NCI-H774 (cell line): ENCODE data around the gene KRTAP25-1.

Source experiments
- DNase-seq: peaks from one replicate; lab custom pipeline; 2025; lab: John Stamatoyannopoulos, UW

Gene KRTAP25-1

GRCh38 chr21:30289215-30289614 is at the start of gene KRTAP25-1:
Gene KRTAP25-1, minus strand, starts transcription at chr21:30289514. Its CDS starts 24 bp downstream, at chr21:30289490.
- no peak for DNase-seq

GRCh38 chr21:30338717-30339116 is 49.4 kb upstream of the KRTAP25-1 start:
- DNase-seq: no peak

- no peak for DNase-seq
These were observed 48.5 kb upstream of the KRTAP25-1 start for GRCh38 chr21:30337772-30338171.

GRCh38 chr21:30337276-30337744 is 48.0 kb upstream of the KRTAP25-1 start, which contains the start of gene KRTAP27-1:
Gene KRTAP27-1, minus strand, starts transcription at chr21:30337694. Its CDS starts 26 bp downstream, at chr21:30337668.
- DNase-seq: no peak

DNA sequence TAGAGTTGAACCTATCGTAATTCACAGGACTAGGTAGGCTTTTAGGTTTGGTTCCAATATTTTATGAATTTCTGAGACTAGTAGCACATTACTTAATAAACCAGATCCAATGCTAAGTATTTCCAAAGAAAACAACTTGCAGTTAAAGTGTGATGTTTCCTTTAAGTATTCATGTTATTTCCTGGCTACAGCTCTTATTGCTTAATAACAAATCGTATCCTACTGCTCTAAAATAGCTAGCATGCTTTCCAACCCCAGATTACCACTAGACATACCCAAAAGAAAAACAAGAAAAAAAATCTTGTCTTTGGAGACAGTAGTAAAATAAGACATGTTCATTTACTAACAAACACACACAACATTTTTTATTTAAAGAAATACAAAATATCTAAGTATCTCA is 47.3 kb upstream of the KRTAP25-1 start:
- DNase-seq: no peak

DNA sequence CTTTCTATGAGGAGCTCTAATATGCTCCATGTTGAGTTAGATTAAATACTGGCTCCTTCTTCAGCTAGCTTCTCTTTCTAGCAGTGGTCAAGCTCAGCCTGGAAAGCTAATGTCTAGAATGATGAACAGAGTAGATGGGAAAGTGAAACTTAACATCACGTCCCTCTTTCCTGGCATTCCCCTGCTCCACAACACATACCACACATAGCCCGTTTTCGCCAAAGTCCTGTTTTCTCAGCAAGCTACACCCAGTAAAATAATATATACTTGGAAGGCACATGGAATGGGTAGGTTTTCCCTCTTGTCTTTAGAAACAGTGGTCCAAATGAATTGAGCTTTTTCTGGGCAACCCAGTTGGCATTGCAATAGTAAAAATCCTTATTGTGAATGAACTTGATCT is 44.4 kb upstream of the KRTAP25-1 start:
- DNase-seq: no peak

GRCh38 chr21:30332681-30333080 is 43.4 kb upstream of the KRTAP25-1 start:
- no peak for DNase-seq

GRCh38 chr21:30329203-30329875 is 40.0 kb upstream of the KRTAP25-1 start:
- DNase-seq: no peak

GRCh38 chr21:30326390-30326789 is 37.1 kb upstream of the KRTAP25-1 start:
- DNase-seq: no peak

DNA sequence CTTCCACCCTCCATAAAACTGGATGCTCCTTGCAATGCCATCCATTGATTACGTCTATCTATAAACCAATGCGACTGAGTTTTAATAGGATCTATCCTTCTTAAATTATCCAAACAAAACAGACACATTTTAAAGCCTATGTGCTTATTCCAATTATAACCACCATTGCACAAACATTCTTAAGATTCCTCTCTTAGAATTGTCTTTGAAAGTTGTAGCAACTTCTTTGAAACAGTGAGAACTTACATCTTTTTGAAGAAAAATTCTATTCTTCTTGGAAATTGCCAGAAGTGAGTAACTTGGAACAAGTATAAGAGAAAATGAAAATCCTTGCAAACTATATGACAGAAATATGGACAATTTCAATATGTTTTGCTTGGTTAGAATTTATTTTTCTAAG is 30.9 kb upstream of the KRTAP25-1 start, which contains the start of gene KRTAP26-1:
Gene KRTAP26-1, minus strand, starts transcription at position 101 of the 400 bp plus-strand sequence. CDS start 280 bp downstream, outside the sequence.
- DNase-seq: no peak

DNA sequence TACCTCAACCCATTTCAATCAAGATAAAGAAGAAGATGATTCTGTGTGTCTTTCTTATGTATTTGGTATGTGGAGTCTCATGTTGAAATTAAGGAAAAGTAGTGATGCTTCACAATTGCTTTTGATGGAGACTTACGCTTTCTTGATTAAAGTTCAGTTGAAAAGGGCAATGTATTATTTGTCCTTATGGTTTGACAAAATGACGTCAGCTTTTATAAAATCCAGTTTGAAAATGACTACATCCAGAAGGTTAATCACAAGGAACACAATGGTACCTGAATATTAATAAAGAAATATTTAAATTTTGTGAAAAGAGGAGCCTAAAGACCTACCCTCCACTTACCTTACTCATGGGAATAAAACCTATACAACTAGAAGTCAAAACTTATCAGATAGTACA is 26.4 kb upstream of the KRTAP25-1 start:
- no peak for DNase-seq

DNA sequence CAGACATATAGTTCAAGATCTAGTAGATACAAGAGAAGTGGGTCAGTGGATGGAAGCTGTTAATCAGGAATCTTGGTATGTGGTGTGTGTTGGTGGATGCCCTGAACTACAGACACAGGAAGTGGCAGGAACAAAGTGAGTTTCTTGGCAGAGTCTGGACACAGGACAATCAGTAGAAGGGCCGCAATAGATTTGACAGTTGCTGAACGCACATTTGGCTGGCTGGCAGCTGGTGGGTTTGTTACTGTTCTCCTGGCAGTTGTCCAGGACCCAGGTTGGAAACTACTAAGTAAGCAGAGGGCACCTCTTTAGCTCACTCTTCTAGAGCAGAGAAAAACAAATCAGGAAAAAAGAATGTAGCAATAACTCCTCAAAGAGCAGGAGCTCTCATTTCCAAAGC is 17.6 kb upstream of the KRTAP25-1 start:
- no peak for DNase-seq

DNA sequence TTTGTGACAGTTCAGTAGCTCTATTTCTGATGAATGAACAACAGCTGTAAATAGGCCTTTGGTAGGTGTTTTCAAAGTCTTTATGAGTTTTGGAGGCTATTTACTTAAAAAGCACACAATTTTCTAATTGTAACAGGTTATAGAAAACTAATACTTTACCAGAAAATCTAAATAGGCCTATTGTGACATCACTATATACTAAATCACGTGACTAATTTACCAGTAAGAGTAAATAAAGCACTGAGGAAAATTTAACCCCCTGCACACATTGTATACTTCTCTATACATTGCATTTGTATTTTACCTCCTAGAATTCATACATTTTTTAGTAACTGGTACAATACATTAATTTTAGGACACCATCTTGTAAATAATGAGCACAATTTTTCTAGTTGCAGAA is 15.8 kb upstream of the KRTAP25-1 start:
- DNase-seq: no peak

DNA sequence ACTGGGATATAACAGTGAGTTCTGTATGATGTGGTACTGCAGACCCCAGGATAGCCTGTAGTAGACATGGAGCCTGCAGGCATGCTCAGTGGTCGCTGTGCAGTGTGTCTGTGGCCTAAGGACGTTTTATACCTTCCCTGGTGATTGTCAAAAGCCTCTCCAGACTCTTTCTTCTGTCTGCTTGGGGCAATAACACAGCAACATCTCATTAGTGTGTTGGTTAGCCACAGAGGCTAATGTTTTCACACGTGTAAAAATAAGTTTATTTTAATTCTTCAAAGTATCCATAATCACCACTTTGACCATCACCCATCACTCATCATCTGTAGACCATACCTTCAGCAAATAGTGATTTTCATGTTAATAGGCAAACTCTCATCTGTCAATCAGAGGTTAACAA is 6.5 kb downstream of the KRTAP25-1 start, which contains the start of gene KRTAP24-1:
Gene KRTAP24-1, minus strand, starts transcription at position 101 of the 400 bp plus-strand sequence. Its CDS starts 18 bp downstream, at position 83.
- no peak for DNase-seq

GRCh38 chr21:30271611-30272010 is 17.7 kb downstream of the KRTAP25-1 start:
- DNase-seq: no peak

DNA sequence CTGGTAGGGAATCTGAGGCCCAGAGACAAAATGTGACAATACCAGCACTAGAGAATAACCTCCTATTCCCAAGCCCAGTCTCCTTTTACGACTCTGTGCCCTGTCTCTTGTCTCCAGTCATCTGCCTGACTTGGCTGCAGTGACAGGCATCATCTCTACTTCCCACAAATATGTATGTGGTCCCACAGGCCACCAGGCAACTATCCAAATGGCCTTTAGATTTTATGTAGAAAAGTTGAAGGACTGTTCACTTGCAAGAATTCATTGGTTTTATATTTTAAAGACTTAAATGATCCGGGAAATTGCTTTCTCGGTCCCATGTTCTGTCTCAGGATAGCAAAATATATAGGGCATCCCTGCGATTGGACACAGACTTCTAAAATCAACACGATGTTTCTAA is 18.2 kb downstream of the KRTAP25-1 start:
- DNase-seq: no peak

- DNase-seq: no peak
These were observed 19.3 kb downstream of the KRTAP25-1 start for GRCh38 chr21:30269803-30270530.

- no peak for DNase-seq
These were observed 20.6 kb downstream of the KRTAP25-1 start for GRCh38 chr21:30268608-30269197.

- DNase-seq: peak; percentile 4
These were observed 31.5 kb downstream of the KRTAP25-1 start for GRCh38 chr21:30257773-30258172.

GRCh38 chr21:30256100-30256499 is 33.2 kb downstream of the KRTAP25-1 start:
- no peak for DNase-seq

- DNase-seq: no peak
These were observed 33.6 kb downstream of the KRTAP25-1 start for GRCh38 chr21:30255679-30256078.

DNA sequence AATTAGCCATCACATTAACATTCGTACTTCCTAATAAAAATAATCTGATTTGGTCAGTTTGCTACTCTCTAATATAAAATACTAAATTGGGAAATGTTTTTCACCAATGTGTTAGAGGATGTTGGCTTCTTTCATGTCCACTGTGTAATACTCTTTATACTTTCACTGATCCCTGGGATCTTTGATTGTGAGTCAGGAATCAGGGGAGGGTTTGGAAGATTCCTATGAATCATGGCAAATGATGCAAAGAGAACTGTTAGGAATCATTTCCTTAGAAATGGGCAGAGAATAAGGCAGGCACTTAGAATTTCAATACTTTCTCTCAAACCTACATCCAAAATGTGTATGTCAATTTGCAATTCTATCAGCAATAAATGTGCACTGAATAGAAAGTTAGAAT is 37.5 kb downstream of the KRTAP25-1 start:
- no peak for DNase-seq

DNA sequence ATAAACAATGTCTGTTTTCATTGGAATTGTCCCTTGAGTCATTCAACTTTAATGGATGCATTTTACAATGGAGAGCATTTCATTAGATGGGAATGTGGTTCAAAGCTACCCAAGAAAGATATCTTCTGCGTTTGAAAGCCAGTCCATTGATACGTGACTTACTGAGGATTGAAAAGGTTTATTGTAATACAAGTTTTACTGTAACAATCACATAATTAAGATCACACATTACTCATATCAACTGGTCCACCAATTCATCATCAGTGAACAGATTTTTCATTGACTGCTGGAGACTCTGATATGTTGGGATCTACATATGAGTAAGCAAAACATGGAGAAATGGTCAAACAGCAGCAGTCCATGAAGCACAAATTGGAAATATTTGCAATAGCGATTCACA is 39.4 kb downstream of the KRTAP25-1 start:
- DNase-seq: no peak
